HG03139 (cell line): ENCODE measurements around the gene HOXB6.

Experiments
- ATAC-seq: cut with Tn5 transposase; IDR thresholded peaks from one replicate; pipeline ENCODE4 v1.9.1; 2021; ENCODE audit not compliant: unreplicated experiment

The HOXB6 gene

GRCh38 chr17:48596000-48596734, 8.6 kb downstream of the HOXB6 start:
- ATAC-seq = no peak

DNA sequence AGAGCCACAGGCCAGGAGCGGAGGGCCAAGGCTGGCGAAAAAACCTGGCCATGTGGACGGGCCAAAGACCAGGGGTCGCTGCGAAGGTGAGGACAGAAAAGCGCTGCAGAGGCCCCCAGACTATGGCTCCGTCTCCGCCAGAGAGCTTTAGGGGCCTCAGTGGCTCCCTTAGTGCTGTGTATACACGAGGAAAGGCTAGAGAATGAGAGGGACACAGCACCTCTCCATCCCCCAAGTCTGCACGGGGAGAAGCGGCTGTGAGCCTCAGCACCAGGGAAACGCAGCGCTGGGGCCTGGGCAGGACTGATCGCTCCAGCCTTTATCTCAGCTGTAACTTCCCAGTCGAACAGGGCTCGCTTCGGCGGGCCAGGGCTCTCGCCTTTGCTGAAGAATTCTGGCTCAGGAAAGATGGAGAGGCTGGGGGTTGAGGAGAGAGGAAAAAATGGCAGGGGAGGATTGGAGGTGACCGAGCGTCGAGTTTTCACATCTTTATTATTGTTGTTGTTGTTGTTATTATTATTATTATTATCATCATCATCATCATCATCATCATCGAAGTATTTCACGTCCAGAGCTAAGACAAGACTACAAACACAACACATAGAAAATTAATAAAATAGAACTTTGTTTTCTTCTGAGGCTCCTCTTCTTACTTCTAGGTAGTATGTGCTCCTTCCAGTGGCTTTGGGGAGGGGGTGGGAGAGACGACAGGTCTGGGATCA, 9.3 kb downstream of the HOXB6 start:
- no peak for ATAC-seq

GRCh38 chr17:48594538-48595277, 10.1 kb downstream of the HOXB6 start:
- ATAC-seq = no peak

- ATAC-seq = no peak
Observed at GRCh38 chr17:48593840-48594537, 10.8 kb downstream of the HOXB6 start.

DNA sequence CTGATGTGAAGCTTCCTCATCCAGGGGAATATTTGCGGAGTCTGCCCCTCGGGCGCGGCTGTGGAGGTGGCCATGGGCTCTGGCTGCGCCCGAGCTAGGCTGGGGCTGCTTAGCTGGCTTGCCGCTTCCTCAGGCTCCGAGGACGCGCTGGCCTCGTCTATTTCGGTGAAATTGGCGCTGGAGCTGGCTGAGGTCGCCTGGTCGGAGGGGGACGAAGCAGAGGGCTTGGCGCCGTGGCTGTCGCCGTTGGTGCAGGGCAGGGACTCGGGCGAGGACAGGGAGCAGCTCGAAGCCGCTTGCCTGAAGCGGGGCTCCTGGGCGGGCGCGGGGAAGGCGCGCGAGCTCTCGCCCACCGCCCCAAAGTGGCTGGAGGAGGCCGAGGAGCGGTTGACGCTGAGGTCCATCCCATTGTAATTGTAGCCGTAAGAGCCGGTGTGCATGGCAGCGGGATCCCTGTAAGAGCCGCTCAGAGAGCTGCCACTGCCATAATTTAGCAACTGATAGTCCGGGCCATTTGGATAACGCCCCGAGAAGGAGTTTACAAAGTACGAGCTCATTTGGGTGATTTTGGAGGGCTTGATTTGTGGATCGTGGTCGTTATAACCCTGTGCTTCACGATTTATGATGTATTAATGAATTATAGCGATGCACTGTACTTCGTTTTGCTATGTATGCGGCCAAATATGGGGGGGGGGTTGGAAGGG, 11.5 kb downstream of the HOXB6 start, which contains the start of gene HOXB5:
HOXB5 (minus strand) TSS at position 654 of the 704 bp plus-strand sequence; CDS start at position 557, 97 bp downstream.
- ATAC-seq = no peak

DNA sequence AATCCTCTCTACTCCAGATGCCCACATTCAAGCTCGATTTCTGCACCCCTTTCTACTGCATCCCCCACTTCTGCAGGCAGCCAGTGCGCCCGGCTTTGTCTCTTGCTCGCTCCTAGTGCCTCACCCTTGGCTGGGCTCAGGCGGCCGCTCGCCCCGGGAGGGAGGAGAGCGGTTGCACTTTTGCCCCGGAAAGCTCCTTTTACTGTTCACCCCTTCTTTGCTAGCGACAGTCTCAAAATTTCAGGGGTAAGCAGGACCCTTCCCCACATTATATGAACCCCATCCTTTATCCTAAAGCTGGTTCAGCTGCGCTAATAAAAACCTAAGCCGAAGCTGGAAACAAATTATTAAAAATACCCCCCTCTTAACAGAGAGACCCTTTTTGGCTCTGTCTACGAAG, 12.2 kb downstream of the HOXB6 start:
- ATAC-seq = no peak

GRCh38 chr17:48592057-48592514, 12.7 kb downstream of the HOXB6 start:
- ATAC-seq = no peak

DNA sequence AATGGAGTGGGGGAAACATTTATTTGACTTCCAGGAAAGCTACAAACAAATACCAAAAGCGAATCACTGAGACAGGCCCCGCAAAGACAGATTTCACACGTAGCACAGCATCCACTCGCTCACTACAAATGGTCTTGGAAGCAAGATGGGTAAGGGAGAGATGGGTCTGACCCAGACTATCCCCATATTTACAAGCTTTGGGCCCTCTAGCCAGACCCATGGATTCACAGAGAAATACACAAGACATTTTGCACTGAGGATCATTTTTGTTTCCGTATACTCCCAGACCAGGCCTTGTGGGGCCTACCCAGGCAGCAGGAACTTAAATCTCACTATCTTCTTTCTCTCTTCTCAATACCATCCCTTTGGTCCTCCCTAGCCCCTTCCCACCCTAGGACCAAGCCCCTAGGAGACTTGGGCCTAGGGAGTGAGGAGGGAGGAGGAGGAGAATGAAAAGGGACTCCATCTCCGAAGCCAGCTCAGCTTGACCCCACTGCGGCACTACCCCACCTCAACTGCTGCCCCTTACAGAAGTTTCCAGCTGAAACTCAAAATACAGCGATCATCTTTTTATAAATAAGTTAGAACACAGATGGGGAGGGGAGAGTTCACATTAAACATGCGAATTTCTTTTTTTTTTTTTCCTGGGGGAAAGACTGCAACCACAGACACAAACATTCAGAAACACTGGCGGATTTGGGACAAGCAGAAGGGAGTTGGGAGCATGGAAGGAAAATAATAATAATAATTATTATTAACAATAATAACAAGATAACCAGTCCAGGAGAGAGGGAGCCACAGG, 13.3 kb downstream of the HOXB6 start:
- ATAC-seq = no peak

- ATAC-seq = no peak
Observed at GRCh38 chr17:48590607-48591161, 14.1 kb downstream of the HOXB6 start.

DNA sequence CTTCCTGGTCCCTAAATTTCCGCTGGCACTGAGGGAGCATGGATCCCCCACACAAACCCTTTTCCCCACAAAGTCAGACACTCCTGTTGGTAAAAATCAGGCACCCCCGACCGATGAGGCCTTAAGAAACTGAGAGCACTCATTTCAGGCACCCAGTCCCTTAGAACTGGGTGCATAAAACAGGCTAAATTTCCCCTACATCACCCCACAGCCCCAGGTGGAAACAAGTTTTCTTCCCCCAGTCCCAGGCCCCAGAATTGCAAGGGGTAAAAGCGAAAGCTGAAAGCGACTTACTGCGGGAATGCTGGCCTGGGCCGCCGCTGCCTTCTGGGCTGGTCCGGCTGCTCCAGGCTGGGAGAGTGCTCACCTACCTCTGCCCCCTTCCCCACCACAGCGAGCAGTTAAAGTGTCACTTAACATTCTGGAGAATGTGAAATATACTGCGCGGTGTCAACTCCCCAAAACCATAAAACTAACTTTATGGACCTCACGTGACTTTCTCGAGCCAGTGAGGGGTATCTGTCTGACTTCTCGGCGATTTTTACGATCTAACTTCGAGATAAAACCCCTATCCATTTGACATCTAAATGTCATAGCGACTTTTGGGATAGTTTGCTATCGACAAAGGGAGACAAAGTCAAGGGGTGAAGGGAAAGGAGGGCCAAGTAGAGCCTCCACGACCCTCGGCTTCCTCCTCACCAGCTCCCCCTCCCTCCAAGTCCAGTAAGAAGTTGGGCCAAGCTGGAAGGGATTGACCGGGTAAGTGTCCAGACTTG, 14.8 kb downstream of the HOXB6 start, which contains the start of gene HOXB3:
HOXB3 (minus strand) TSS at position 411 of the 776 bp plus-strand sequence. CDS start 37,767 bp downstream, outside the sequence.
- ATAC-seq = no peak

GRCh38 chr17:48589060-48589830, 15.5 kb downstream of the HOXB6 start:
- no peak for ATAC-seq

DNA sequence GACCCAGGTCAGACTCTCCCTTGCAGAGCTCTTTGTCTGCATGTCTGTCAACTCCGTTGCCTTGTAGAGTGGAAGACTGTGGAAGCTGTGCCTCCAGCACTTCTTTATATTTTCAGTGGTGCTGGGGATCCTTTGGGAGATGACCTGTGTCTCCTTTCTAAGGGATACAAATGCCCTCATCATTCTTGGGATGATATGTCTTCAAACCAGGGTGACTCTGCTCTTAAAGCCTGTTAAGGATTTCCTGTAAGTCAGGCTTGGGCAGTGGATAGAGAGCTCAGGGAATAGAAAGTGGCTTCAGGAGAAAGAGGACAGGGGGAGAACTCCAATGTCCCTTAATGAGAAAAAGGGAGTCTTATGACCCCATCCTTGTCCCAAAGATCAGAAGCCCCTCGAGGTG, 16.3 kb downstream of the HOXB6 start:
- ATAC-seq = no peak

DNA sequence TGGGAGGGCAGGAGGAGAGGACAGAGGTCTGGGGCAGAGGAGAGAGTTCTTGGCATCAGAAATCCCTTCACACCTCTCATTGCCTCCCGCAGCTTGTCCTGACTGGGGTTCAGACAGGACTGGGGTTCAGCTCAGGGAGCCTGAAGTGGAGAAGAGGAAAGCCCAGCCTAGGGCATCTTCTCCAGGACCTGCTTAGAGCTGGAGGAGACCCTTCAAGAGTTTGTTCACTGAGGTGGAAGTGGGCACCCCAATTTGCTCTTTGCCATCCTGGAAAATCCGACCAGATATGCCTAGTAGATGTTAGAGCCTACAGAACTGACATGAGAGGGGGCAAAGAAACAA, 16.7 kb downstream of the HOXB6 start:
- no peak for ATAC-seq

DNA sequence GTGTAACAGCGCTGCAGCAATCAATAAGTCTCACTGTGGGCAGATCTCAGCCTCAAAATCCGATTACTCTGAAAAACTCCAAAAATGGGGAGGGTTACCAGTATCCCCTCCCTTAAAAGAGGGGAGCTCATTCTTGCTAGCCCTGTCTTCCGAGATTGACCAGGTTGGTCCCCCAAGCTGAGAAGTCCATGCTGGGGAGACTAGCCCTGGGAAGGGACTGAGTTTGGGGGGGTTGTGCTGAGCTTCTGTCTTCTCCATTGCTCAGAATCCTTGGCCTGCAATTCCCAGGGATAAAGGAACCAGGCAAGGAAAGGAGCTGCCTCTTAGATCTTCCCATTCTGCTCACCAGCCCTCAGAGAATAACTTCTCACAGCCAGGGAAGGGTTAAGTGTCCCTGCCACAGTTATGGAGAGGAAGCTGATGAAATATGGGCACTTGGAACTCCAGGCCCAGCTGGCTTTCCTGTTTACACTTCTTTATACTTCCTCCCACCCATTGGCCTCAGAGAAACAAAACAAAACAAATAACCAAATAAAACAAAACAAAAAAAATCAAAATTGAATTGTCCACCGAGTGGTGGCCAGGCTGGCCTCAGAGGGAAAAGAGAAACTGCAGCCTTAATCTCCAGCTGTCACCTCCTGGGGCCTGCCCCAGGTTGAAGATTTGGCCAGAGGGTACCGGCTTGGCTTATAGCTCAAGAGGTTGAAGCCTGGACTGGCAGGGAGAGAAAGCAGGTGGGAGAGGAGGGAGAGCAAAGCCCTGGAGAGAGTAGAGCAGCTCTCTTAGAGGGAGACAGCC, 17.3 kb downstream of the HOXB6 start:
- ATAC-seq = no peak

DNA sequence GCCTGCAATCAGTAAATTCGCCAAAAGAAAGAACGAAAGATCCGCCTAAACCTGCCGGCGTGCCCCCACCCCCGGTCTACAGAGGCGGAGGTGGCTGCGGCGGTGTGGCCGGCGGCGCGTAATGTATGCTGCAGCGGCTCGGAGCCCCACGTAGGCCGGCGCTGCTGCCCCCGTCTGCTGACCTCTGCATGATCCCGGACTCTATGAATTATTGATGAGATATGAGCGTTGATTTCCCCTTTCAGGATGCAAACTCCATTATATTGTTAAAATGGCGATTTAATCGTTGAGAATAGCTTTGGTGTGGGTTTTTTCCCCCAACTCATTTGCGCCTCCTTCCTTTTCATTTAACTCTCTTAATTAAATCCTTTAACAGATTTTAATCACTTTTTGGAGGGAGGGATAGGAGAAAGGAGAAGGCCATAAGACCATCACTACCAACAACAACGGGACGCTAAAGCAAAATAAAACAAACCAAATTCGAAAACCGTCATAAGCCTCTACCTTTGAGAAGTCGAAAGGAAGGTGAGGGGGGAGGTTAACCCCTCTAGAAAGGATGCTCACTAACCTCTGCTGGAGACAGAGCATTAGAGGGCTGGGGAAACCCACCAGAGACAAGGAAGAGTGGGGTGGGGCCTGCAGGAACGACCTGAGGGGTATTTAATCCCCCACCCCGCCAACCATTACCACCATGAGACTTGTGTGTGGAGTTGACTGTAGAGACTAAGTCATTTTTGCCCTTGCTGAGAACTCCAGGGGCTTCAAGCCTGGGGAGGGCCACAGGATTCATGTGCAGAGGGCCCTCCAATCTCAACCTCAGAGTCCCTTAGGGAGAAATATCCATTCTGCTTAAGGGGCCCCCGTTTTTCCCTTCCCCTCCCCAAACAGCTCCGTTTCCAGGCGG, 18.2 kb downstream of the HOXB6 start:
- ATAC-seq = no peak

DNA sequence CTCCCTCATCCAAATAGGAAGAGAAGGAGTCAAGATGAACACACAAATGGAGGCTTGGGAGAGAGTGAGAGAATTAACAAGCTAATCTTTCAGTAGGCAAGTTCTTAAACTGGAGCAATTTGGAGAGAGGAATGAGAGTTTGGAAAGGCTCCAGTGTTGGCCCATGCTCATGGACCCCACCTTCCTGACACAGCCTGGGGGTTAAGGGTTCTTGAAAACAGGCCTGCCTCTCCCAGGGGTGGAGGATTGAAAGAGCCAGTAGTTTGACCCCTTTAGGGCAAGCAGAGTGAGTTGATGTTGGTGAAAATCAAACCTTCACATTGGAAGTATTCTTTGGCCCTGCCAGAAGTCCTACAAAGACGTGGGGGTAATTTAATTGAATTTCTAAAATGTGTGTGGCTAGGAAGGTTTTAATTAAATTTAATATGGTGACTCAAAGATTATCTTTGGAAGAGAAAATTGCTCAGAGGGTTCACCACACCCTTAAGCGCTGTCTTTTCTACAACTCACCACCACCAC, 20.5 kb downstream of the HOXB6 start:
- ATAC-seq = no peak
